Myocyte (in vitro differentiated cells): ENCODE measurements around the gene C2CD5. TPM values are rescaled to one million over a fixed set of nuclear protein-coding genes. Genes with fewer than 3 reads are reported as not detected.

Experiments
- DNase-seq: peaks from one replicate; pipeline ENCODE4 v3.0.0-alpha.2; 2012; ENCODE audit warnings: low read depth
- total RNA-seq: library from RNA; depleted of rRNA; stranded (reverse); fragments of >200 nt; gene quantifications from 2 replicates; pipeline ENCODE4 v1.2.3, GENCODE V29; 2014

Gene C2CD5
- total RNA-seq, 1 donor from 2014 or later = 7.9 TPM

- peak; percentile 65 for DNase-seq
These were observed 128.7 kb downstream of the C2CD5 start for GRCh38 chr12:22415342-22416309.

- no peak for DNase-seq
These were observed 129.6 kb downstream of the C2CD5 start for GRCh38 chr12:22414742-22415141.

GRCh38 chr12:22413592-22413991 lies 130.8 kb downstream of the C2CD5 start:
- DNase-seq = no peak

GRCh38 chr12:22412581-22412980 lies 131.8 kb downstream of the C2CD5 start:
- no peak for DNase-seq

GRCh38 chr12:22410486-22410885 lies 133.9 kb downstream of the C2CD5 start:
- DNase-seq = no peak

- no peak for DNase-seq
These were observed 134.8 kb downstream of the C2CD5 start for GRCh38 chr12:22409377-22410164.

GRCh38 chr12:22408610-22409376 lies 135.5 kb downstream of the C2CD5 start:
- DNase-seq = no peak

- no peak for DNase-seq
These were observed 136.9 kb downstream of the C2CD5 start for GRCh38 chr12:22407397-22407796.

- DNase-seq = no peak
These were observed 137.7 kb downstream of the C2CD5 start for GRCh38 chr12:22406627-22407026.

GRCh38 chr12:22399464-22400180 lies 144.7 kb downstream of the C2CD5 start:
- DNase-seq = no peak

Other genes with a start within 250 kb of the C2CD5 start
- 1.6 and 5.6 TPM in 2 replicates for gene ST8SIA1, start 209.8 kb downstream of the C2CD5 start, total RNA-seq
- gene ETNK1, start 80.6 kb upstream of the C2CD5 start, total RNA-seq = 21.7 and 22.8 TPM in 2 replicates